Chondrocyte (in vitro differentiated cells): ENCODE results near the gene TRIM62. TPM values are rescaled to one million over a fixed set of nuclear protein-coding genes. Genes with fewer than 3 reads are reported as not detected.
A peak's percentile ranks its signal among the peaks of the same experiment; 100 is the strongest.

Experiments
- DNase-seq: peaks from one replicate; pipeline ENCODE4 v3.0.0; 2021; ENCODE audit warnings: mixed read lengths, low spot score
- H3K27ac Mint-ChIP-seq: one replicate; pipeline ENCODE4 v1.8.0; 2021; ENCODE audit warnings: mild to moderate bottlenecking, moderate library complexity, mixed read lengths; ENCODE audit not compliant: unreplicated experiment
- H3K27me3 Mint-ChIP-seq: 2 replicates; pipeline ENCODE4 v1.8.0; 2021; ENCODE audit warnings: low read depth, mixed read lengths
- H3K36me3 Mint-ChIP-seq: 2 replicates; pipeline ENCODE4 v1.8.0; 2021; ENCODE audit warnings: low read depth, mixed read lengths
- H3K4me1 Mint-ChIP-seq: 2 replicates; pipeline ENCODE4 v1.8.0; 2021; ENCODE audit warnings: low read depth, mild to moderate bottlenecking, mixed read lengths
- H3K4me3 Mint-ChIP-seq: one replicate; pipeline ENCODE4 v1.8.0; 2021; ENCODE audit warnings: mild to moderate bottlenecking, moderate library complexity, mixed read lengths; ENCODE audit not compliant: unreplicated experiment
- H3K9me3 Mint-ChIP-seq: 2 replicates; pipeline ENCODE4 v1.8.0; 2021; ENCODE audit warnings: low read depth, mixed read lengths
- CTCF ChIP-seq: fragments of 200-600 bp; sonication (generic); IDR thresholded peaks from 2 replicates; pipeline ENCODE4 v1.5.0; 2021; ENCODE audit warnings: antibody characterized with exemption, mild to moderate bottlenecking, moderate library complexity
- total RNA-seq: library from RNA; stranded (reverse); gene quantifications from 3 replicates; pipeline ENCODE4 v1.2.1, GENCODE V29; 2021

The TRIM62 gene
- total RNA-seq, 1 donor from 2014 or later, result 17.3 TPM

GRCh38 chr1:33132549-33132948 is 49.3 kb downstream of the TRIM62 start:
- no peak overlapping the region for H3K4me3 Mint-ChIP-seq
- peaks cover 3% of the 10 kb centered on the region for H3K9me3 Mint-ChIP-seq
- H3K36me3 Mint-ChIP-seq, result peaks cover 9% of the 10 kb centered on the region
- no peaks in the 10 kb centered on the region for H3K27me3 Mint-ChIP-seq
- H3K27ac Mint-ChIP-seq, result no peak overlapping the region
- DNase-seq, result no peak
- H3K4me1 Mint-ChIP-seq, result no peaks in the 10 kb centered on the region
- no peak for TF ChIP-seq CTCF

GRCh38 chr1:33131191-33131590 is 50.7 kb downstream of the TRIM62 start:
- no peak for TF ChIP-seq CTCF
- Mint-ChIP-seq H3K36me3 (peaks cover 9% of the 10 kb centered on the region), H3K4me1 (peaks cover 9% of the 10 kb centered on the region), H3K4me3 (no peak overlapping the region), H3K27ac (no peak overlapping the region), H3K9me3 (peaks cover 3% of the 10 kb centered on the region), H3K27me3 (no peaks in the 10 kb centered on the region)
- no peak for DNase-seq

GRCh38 chr1:33130297-33130696 is 51.5 kb downstream of the TRIM62 start:
- no peak for DNase-seq
- peaks cover 12% of the 10 kb centered on the region for H3K4me1 Mint-ChIP-seq
- no peaks in the 10 kb centered on the region for H3K27me3 Mint-ChIP-seq
- H3K4me3 Mint-ChIP-seq, result no peak overlapping the region
- no peak for TF ChIP-seq CTCF
- peaks cover 8% of the 10 kb centered on the region for H3K36me3 Mint-ChIP-seq
- peaks cover 3% of the 10 kb centered on the region for H3K9me3 Mint-ChIP-seq
- H3K27ac Mint-ChIP-seq, result no peak overlapping the region

GRCh38 chr1:33128781-33129180 is 53.1 kb downstream of the TRIM62 start:
- Mint-ChIP-seq H3K9me3 (peaks cover 3% of the 10 kb centered on the region), H3K4me1 (peaks cover 12% of the 10 kb centered on the region), H3K4me3 (no peak overlapping the region), H3K27ac (no peak overlapping the region), H3K27me3 (no peaks in the 10 kb centered on the region), H3K36me3 (peaks cover 9% of the 10 kb centered on the region)
- no peak for DNase-seq
- TF ChIP-seq CTCF, result no peak

GRCh38 chr1:33127001-33127823 is 54.6 kb downstream of the TRIM62 start:
- H3K27ac Mint-ChIP-seq, result peak overlapping the region; percentile 83
- peaks cover 3% of the 10 kb centered on the region for H3K9me3 Mint-ChIP-seq
- H3K4me3 Mint-ChIP-seq, result peak overlapping the region; percentile 74
- no peaks in the 10 kb centered on the region for H3K27me3 Mint-ChIP-seq
- peaks cover 12% of the 10 kb centered on the region for H3K4me1 Mint-ChIP-seq
- DNase-seq, result peak; percentile 97
- TF ChIP-seq CTCF, result peak; percentile 85
- H3K36me3 Mint-ChIP-seq, result peaks cover 6% of the 10 kb centered on the region
